ENCODE results near the gene ZNF525.

DNA sequence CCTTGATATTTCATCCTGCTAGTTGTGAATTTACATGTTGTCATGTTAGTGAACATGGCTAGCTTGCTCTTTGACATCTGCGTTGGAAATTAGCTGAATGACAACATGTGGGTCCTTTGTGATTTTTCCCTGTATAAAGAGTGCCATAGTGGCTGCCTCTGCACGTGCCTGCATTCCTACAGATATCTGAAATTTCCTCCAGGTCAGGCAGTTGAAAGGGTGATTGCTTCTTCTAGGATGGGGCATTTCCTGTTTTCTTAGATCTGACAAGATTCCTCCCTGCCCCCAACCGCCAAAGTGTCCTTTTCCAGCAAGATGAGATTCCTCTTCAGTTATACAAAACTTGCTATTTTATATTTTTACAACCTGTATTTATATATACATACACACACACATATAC, 8.8 kb downstream of the ZNF525 start:
- TF ChIP-seq, protein P1, sequence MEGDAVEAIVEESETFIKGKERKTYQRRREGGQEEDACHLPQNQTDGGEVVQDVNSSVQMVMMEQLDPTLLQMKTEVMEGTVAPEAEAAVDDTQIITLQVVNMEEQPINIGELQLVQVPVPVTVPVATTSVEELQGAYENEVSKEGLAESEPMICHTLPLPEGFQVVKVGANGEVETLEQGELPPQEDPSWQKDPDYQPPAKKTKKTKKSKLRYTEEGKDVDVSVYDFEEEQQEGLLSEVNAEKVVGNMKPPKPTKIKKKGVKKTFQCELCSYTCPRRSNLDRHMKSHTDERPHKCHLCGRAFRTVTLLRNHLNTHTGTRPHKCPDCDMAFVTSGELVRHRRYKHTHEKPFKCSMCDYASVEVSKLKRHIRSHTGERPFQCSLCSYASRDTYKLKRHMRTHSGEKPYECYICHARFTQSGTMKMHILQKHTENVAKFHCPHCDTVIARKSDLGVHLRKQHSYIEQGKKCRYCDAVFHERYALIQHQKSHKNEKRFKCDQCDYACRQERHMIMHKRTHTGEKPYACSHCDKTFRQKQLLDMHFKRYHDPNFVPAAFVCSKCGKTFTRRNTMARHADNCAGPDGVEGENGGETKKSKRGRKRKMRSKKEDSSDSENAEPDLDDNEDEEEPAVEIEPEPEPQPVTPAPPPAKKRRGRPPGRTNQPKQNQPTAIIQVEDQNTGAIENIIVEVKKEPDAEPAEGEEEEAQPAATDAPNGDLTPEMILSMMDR (optimal IDR thresholded peaks at IDR 0.05 in 1 of 3, IDR thresholded peaks at IDR 0.05 in 1 of 3, conservative IDR thresholded peaks at IDR 0.05 in 1 of 3; ENCODE audit: extremely low read depth in 1 of 3, insufficient read depth in 2 of 3, low read length in 3 of 3), result no peak
- TF ChIP-seq EZH2 (IDR thresholded peaks at IDR 0.05; ENCODE audit: low read length), result no peak

Measured in keratinocyte (primary cell).